MV-4-11 (cell line): ENCODE results near the gene ABHD1.

Source experiments
- DNase-seq: peaks from one replicate; lab custom pipeline; 2025; lab: John Stamatoyannopoulos, UW

The ABHD1 gene

GRCh38 chr2:27136751-27137150, 13.1 kb downstream of the ABHD1 start:
- no peak for DNase-seq

- DNase-seq: no peak
These were observed 13.8 kb downstream of the ABHD1 start for GRCh38 chr2:27137322-27137935.

GRCh38 chr2:27138111-27138510, 14.5 kb downstream of the ABHD1 start:
- DNase-seq: no peak

GRCh38 chr2:27139310-27139709, 15.7 kb downstream of the ABHD1 start, which contains the start of gene PRR30:
PRR30 (minus strand) TSS chr2:27139410; CDS start chr2:27138329, 1,081 bp downstream.
- DNase-seq: no peak

- DNase-seq: no peak
These were observed 19.7 kb downstream of the ABHD1 start for GRCh38 chr2:27143285-27143684.

GRCh38 chr2:27145682-27146081, 22.1 kb downstream of the ABHD1 start:
- peak; percentile 29 for DNase-seq

- peak; percentile 48 for DNase-seq
These were observed 24.3 kb downstream of the ABHD1 start for GRCh38 chr2:27147935-27148334.

GRCh38 chr2:27148801-27149439, 25.3 kb downstream of the ABHD1 start, which contains the start of gene TCF23:
TCF23 (plus strand) TSS chr2:27149004; CDS start chr2:27149134, 130 bp downstream.
- DNase-seq: no peak

GRCh38 chr2:27149570-27150405, 26.2 kb downstream of the ABHD1 start:
- peak; percentile 51 for DNase-seq

GRCh38 chr2:27150639-27151230, 27.1 kb downstream of the ABHD1 start:
- peak; percentile 97 for DNase-seq

- peak; percentile 48 for DNase-seq
These were observed 28.6 kb downstream of the ABHD1 start for GRCh38 chr2:27152102-27152795.

GRCh38 chr2:27152796-27153464, 29.3 kb downstream of the ABHD1 start:
- DNase-seq: peak; percentile 48

GRCh38 chr2:27154488-27154887, 30.9 kb downstream of the ABHD1 start:
- no peak for DNase-seq

- DNase-seq: peak; percentile 18
These were observed 31.5 kb downstream of the ABHD1 start for GRCh38 chr2:27155069-27155520.

GRCh38 chr2:27158468-27158867, 34.9 kb downstream of the ABHD1 start:
- DNase-seq: no peak

- DNase-seq: no peak
These were observed 35.7 kb downstream of the ABHD1 start for GRCh38 chr2:27159271-27159670.

GRCh38 chr2:27160191-27160590, 36.6 kb downstream of the ABHD1 start:
- DNase-seq: no peak

GRCh38 chr2:27162151-27163121, 38.8 kb downstream of the ABHD1 start:
- peak; percentile 15 for DNase-seq

GRCh38 chr2:27164960-27165763, 41.5 kb downstream of the ABHD1 start:
- peak; percentile 73 for DNase-seq
